ENCODE results near the gene B4GALNT1. TPM values are rescaled to one million over a fixed set of nuclear protein-coding genes. Genes with fewer than 3 reads are reported as not detected.

Gene B4GALNT1
- polyA plus RNA-seq, 1 experiment = 1.8 TPM

DNA sequence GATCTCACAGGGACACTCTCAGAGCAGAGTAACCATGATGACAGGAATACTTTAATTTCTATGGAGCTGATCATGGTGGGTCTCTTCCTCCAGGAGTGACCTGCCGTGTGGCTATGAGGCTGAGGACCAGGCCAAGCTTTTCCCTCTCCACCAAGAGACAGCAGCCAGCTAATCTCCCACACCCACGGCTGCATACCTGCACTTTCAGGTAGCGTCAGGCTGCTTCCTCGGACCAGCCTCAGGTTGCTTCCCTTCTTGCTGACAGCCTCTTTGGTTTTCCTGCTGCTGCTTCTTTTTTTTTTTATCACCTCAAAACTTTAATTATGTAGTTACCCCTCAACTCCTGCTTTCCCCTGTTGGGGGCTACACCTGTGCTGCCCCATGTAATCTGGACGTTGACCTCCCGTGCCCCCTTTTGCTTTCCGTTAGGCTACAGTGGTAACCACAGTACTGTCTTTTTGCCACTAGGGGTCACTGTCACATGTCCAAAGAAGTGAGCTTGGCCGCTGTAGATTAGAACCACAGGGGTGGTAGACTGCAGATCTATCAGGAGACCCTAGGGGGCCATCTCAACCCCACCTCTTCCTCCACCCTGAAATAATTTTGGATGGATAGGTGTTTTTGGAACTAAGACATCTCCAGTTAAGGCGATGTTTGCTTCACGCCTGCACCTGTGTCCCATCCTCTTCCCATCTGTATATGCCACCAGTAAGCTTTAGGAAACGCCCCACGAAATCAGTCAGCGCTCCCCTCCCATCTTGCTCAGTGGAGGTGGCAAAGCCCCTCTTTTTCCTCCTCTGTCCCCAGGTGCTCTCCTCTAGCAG is 49.8 kb downstream of the B4GALNT1 start:
- TF ChIP-seq, protein P1, sequence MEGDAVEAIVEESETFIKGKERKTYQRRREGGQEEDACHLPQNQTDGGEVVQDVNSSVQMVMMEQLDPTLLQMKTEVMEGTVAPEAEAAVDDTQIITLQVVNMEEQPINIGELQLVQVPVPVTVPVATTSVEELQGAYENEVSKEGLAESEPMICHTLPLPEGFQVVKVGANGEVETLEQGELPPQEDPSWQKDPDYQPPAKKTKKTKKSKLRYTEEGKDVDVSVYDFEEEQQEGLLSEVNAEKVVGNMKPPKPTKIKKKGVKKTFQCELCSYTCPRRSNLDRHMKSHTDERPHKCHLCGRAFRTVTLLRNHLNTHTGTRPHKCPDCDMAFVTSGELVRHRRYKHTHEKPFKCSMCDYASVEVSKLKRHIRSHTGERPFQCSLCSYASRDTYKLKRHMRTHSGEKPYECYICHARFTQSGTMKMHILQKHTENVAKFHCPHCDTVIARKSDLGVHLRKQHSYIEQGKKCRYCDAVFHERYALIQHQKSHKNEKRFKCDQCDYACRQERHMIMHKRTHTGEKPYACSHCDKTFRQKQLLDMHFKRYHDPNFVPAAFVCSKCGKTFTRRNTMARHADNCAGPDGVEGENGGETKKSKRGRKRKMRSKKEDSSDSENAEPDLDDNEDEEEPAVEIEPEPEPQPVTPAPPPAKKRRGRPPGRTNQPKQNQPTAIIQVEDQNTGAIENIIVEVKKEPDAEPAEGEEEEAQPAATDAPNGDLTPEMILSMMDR (IDR thresholded peaks at IDR 0.05; ENCODE audit: low read depth, low read length) = peak; percentile 89
- ChIA-PET CTCF (interaction anchor here (0.6 to 6.7 kb wide), 44 partner anchors 10 to 243 kb away, joined by 3 to 112 read pairs (median 5); partner anchors contain the start of genes B4GALNT1 and OS9), POLR2A (interaction anchor here (0.9 kb wide), 1 partner anchor 28 kb away, joined by 4 read pairs; the partner anchor contains the start of gene ARHGEF25)
- peaks cover 22% of the 10 kb centered on the region for H3K27me3 ChIP-seq (ENCODE audit: control insufficient read depth, insufficient read depth, low read length)
- H3K9me3 ChIP-seq (ENCODE audit: control insufficient read depth, insufficient read depth, low read length) = no peaks in the 10 kb centered on the region
- peak; percentile 67 for DNase-seq (ENCODE audit: low read depth, low spot score)
- H3K27ac ChIP-seq (ENCODE audit: low read depth, low read length) = no peak overlapping the region
- no peak overlapping the region for H3K4me3 ChIP-seq (ENCODE audit: low read depth, low read length)

DNA sequence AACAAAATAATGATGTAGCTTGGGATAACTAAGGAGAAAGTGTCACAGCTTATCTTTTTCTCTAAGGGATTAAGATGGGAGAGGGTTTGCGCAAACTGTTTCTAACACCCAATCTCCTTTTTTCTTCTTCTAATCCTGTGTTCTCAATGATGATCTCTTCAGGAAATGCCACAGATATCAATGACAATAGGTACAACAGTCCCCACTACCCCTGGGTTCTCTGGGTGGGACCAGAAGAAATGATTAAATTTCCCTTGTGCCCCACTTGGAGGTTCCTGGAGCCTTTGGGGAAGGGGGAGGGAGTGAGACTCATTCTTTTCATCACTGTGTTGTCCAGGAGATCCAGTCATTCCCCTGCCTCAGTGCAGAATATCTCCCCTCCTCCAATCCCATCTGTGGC is 50.6 kb downstream of the B4GALNT1 start:
- CTCF ChIA-PET = interaction anchor here (0.7 to 6.7 kb wide), 18 partner anchors 9 to 1186 kb away, joined by 3 to 112 read pairs (median 16); partner anchors contain the start of genes B4GALNT1 and OS9
- Histone ChIP-seq H3K27me3 (ENCODE audit: control insufficient read depth, insufficient read depth, low read length) (peaks cover 21% of the 10 kb centered on the region), H3K9me3 (ENCODE audit: control insufficient read depth, insufficient read depth, low read length) (no peaks in the 10 kb centered on the region), H3K27ac (ENCODE audit: low read depth, low read length) (no peak overlapping the region), H3K4me3 (ENCODE audit: low read depth, low read length) (no peak overlapping the region)
- TF ChIP-seq, protein P1 (IDR thresholded peaks at IDR 0.05; ENCODE audit: low read depth, low read length) = no peak
- POLR2A ChIA-PET = interaction anchor here (0.6 kb wide), 1 partner anchor 172 kb away, joined by 3 read pairs; no protein-coding TSS in a partner anchor
- no peak for DNase-seq (ENCODE audit: low read depth, low spot score)

DNA sequence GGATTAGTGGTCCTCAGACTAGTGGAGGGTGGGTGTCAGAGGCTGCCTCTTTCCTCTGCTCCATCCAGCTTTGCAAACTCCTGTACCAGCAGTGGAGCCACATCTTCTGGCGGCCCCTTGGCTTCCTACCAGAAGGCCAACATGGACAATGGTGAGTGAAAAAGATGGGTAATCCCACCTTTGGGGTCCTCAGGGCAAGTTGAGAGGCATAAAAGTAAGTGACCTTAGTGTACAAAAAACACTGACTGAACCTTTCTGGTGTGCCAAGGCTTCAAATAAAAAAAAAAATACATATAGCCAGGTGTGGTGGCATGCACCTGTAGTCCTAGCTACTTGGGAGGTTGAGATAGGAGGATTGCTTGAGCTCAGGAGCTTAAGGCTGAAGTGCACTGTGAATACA is 51.2 kb downstream of the B4GALNT1 start:
- TF ChIP-seq, protein P1 (IDR thresholded peaks at IDR 0.05; ENCODE audit: low read depth, low read length) = no peak
- H3K27me3 ChIP-seq (ENCODE audit: control insufficient read depth, insufficient read depth, low read length) = peaks cover 21% of the 10 kb centered on the region
- ChIA-PET POLR2A (no interaction called here), CTCF (interaction anchor here (0.7 to 6.7 kb wide), 8 partner anchors 8 to 1186 kb away, joined by 7 to 112 read pairs (median 28); partner anchors contain the start of genes B4GALNT1 and OS9)
- H3K4me3 ChIP-seq (ENCODE audit: low read depth, low read length) = no peak overlapping the region
- DNase-seq (ENCODE audit: low read depth, low spot score) = no peak
- no peak overlapping the region for H3K27ac ChIP-seq (ENCODE audit: low read depth, low read length)
- H3K9me3 ChIP-seq (ENCODE audit: control insufficient read depth, insufficient read depth, low read length) = no peaks in the 10 kb centered on the region

DNA sequence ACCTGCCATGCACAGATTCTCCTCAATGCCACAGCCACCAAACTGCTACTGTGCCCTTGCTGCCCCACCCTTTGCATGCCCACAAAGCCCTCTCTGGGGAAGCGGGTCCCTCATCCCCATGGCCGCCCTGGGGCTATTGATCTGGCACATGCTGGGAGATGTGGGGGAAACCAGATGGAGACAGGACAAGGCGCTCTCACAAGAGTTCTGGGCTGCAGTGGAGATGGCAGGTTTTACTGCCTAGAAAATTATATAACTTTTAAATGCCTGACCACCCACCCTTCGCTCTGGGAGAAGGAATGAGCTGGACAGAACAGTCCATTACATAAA is 52.6 kb downstream of the B4GALNT1 start:
- peaks cover 18% of the 10 kb centered on the region for H3K27me3 ChIP-seq (ENCODE audit: control insufficient read depth, insufficient read depth, low read length)
- H3K4me3 ChIP-seq (ENCODE audit: low read depth, low read length) = no peak overlapping the region
- no peak overlapping the region for H3K27ac ChIP-seq (ENCODE audit: low read depth, low read length)
- TF ChIP-seq, protein P1 (IDR thresholded peaks at IDR 0.05; ENCODE audit: low read depth, low read length) = no peak
- DNase-seq (ENCODE audit: low read depth, low spot score) = no peak
- H3K9me3 ChIP-seq (ENCODE audit: control insufficient read depth, insufficient read depth, low read length) = no peaks in the 10 kb centered on the region
- POLR2A ChIA-PET = no interaction called here
- CTCF ChIA-PET = interaction anchor here (2.9 to 6.7 kb wide), 2 partner anchors 42 to 53 kb away, joined by 16 to 112 read pairs; partner anchors contain the start of gene B4GALNT1

All from AG04450 (cell line).